Measurements from ENCODE around the gene ANKRD12.
"Not testable (repeated sequence)": the region's sequence is repeated elsewhere in the genome, so short reads cannot be mapped to it uniquely, and the experiment has no call there.

The ANKRD12 gene

GRCh38 chr18:9156604-9157249, 20.1 kb downstream of the ANKRD12 start:
- TF ChIP-seq CTCF (IDR thresholded peaks at IDR 0.05; ENCODE audit: borderline replicate concordance, insufficient read depth, low read depth, low read length), result no peak
- H3K4me3 ChIP-seq (ENCODE audit: low read depth, low read length), result no peak overlapping the region

- H3K4me3 ChIP-seq (ENCODE audit: low read depth, low read length), result no peak overlapping the region
- TF ChIP-seq CTCF (IDR thresholded peaks at IDR 0.05; ENCODE audit: borderline replicate concordance, insufficient read depth, low read depth, low read length), result no peak
These were observed 21.2 kb downstream of the ANKRD12 start for GRCh38 chr18:9157806-9158205.

- TF ChIP-seq CTCF (IDR thresholded peaks at IDR 0.05; ENCODE audit: borderline replicate concordance, insufficient read depth, low read depth, low read length), result no peak
- H3K4me3 ChIP-seq (ENCODE audit: low read depth, low read length), result no peak overlapping the region
These were observed 23.4 kb downstream of the ANKRD12 start for GRCh38 chr18:9160014-9160413.

GRCh38 chr18:9162663-9163062, 26.1 kb downstream of the ANKRD12 start:
- H3K4me3 ChIP-seq (ENCODE audit: low read depth, low read length), result not testable (repeated sequence)

GRCh38 chr18:9164149-9164548, 27.6 kb downstream of the ANKRD12 start:
- not testable (repeated sequence) for H3K4me3 ChIP-seq (ENCODE audit: low read depth, low read length)

GRCh38 chr18:9165883-9166282, 29.3 kb downstream of the ANKRD12 start:
- H3K4me3 ChIP-seq (ENCODE audit: low read depth, low read length), result not testable (repeated sequence)

- H3K4me3 ChIP-seq (ENCODE audit: low read depth, low read length), result not testable (repeated sequence)
These were observed 32.9 kb downstream of the ANKRD12 start for GRCh38 chr18:9169515-9169914.

- not testable (repeated sequence) for H3K4me3 ChIP-seq (ENCODE audit: low read depth, low read length)
These were observed 35.3 kb downstream of the ANKRD12 start for GRCh38 chr18:9171919-9172318.

GRCh38 chr18:9172506-9173127, 36.0 kb downstream of the ANKRD12 start:
- H3K4me3 ChIP-seq (ENCODE audit: low read depth, low read length), result no peak overlapping the region
- no peak for TF ChIP-seq CTCF (IDR thresholded peaks at IDR 0.05; ENCODE audit: borderline replicate concordance, insufficient read depth, low read depth, low read length)

- no peak for TF ChIP-seq CTCF (IDR thresholded peaks at IDR 0.05; ENCODE audit: borderline replicate concordance, insufficient read depth, low read depth, low read length)
- no peak overlapping the region for H3K4me3 ChIP-seq (ENCODE audit: low read depth, low read length)
These were observed 37.2 kb downstream of the ANKRD12 start for GRCh38 chr18:9173770-9174233.
